Natural killer cell (primary cell): ENCODE data around the gene UTP3. TPM values are rescaled to one million over a fixed set of nuclear protein-coding genes. Genes with fewer than 3 reads are reported as not detected.
"Not testable (repeated sequence)": the region's sequence is repeated elsewhere in the genome, so short reads cannot be mapped to it uniquely, and the experiment has no call there.

Experiments used
- ATAC-seq, 3 donors: fragments of 150-1000 bp in 2 of 3; fragments of 200-7000 bp in 1 of 3; cut with Tn5 transposase; 1 replicate in 1 of 3; 2 replicates in 2 of 3; pipeline ENCODE4 v1.10.0; 2021; ENCODE audit warnings: mild to moderate bottlenecking in 2 of 3, moderate library complexity in 2 of 3
- DNase-seq, 2 donors: peaks; one replicate each; pipeline versions ENCODE4 v3.0.0 to v3.0.0-alpha.2; 2013 to 2021; ENCODE audit warnings: mixed read lengths in 1 of 2
- H3K27ac ChIP-seq: one replicate; pipeline ENCODE4 v1.5.1; 2013; ENCODE audit warnings: mild to moderate bottlenecking, low read length
- H3K27me3 ChIP-seq: one replicate; pipeline ENCODE4 v1.6.1; 2013; ENCODE audit warnings: low read length; ENCODE audit not compliant: control insufficient read depth, insufficient read depth
- H3K36me3 ChIP-seq: one replicate; pipeline ENCODE4 v1.6.1; 2013; ENCODE audit warnings: low read length; ENCODE audit not compliant: control insufficient read depth, insufficient read depth
- H3K4me1 ChIP-seq: one replicate; pipeline ENCODE4 v1.6.1; 2013; ENCODE audit warnings: low read length; ENCODE audit not compliant: control insufficient read depth, insufficient read depth
- H3K4me3 ChIP-seq: one replicate; pipeline ENCODE4 v1.5.1; 2013; ENCODE audit warnings: low read length
- H3K9me3 ChIP-seq: one replicate; pipeline ENCODE4 v1.6.1; 2013; ENCODE audit warnings: low read length; ENCODE audit not compliant: control insufficient read depth, insufficient read depth
- H3K27ac Mint-ChIP-seq, 2 donors: one replicate each; pipeline ENCODE4 v1.8.0; 2022; ENCODE audit warnings: mild to moderate bottlenecking in 2 of 2, mixed read lengths in 2 of 2, moderate library complexity in 1 of 2
- H3K27me3 Mint-ChIP-seq, 2 donors: one replicate each; pipeline ENCODE4 v1.8.0; 2022; ENCODE audit warnings: low read depth in 2 of 2, mixed read lengths in 2 of 2
- H3K36me3 Mint-ChIP-seq: one replicate; pipeline ENCODE4 v1.8.0; 2022; ENCODE audit warnings: mixed read lengths
- H3K4me1 Mint-ChIP-seq, 2 donors: one replicate each; pipeline ENCODE4 v1.8.0; 2022; ENCODE audit warnings: mixed read lengths in 2 of 2
- H3K4me3 Mint-ChIP-seq: one replicate; pipeline ENCODE4 v1.8.0; 2022; ENCODE audit warnings: mild to moderate bottlenecking, moderate library complexity, mixed read lengths
- H3K9me3 Mint-ChIP-seq, 2 donors: one replicate each; pipeline ENCODE4 v1.8.0; 2022; ENCODE audit warnings: mixed read lengths in 2 of 2
- WGBS: methylation state at CpG from one replicate; pipeline ENCODE4 v1.1.7; 2013; ENCODE audit warnings: missing lambda C conversion rate; ENCODE audit not compliant: insufficient coverage; 5-methylcytosine and 5-hydroxymethylcytosine counted together
- intact Hi-C: fragments of 100-400 bp; cut with micrococcal nuclease; formaldehyde crosslinking; loops from one replicate; pipeline ENCODE4 v1.14.2; 2022
- total RNA-seq, 4 donors: library from RNA; stranded (reverse); fragments of 120-200 nt in 1 of 4; gene quantifications; one replicate each; pipeline versions ENCODE4 v1.2.3 to v1.2.4, GENCODE V29; 2013 to 2022
- TF ChIP-seq, protein P1 (sequence below): fragments of 200-600 bp; IDR thresholded peaks from one replicate; pipeline ENCODE4 v1.8.0; 2022; ENCODE audit warnings: antibody characterized with exemption

Gene UTP3
- total RNA-seq, 3 donors from 2014 or later (not counting 1 experiment from before 2014, with no cell fraction given), result 22.3 to 23.1 (median 22.6) TPM

DNA sequence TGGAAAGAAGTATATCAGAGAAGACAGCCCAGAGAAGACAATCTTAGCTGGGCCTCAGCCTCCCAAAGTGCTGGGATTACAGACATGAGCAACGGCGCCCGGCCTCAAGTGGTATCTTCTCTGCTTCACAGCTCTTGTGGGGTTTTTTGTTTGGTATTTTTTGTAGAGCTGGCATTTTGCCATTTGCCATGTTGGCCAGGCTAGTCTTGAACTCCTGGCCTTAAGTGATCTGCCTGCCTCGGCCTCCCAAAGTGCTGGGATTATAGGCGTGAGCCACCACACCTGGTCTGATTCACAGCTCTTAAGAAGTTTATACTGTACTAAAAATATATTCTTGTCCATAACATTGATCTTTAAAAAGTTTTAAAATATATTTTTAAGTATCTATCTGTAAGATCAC is 12.4 kb downstream of the UTP3 start:
- no peaks in the 10 kb centered on the region for H3K36me3 Mint-ChIP-seq

DNA sequence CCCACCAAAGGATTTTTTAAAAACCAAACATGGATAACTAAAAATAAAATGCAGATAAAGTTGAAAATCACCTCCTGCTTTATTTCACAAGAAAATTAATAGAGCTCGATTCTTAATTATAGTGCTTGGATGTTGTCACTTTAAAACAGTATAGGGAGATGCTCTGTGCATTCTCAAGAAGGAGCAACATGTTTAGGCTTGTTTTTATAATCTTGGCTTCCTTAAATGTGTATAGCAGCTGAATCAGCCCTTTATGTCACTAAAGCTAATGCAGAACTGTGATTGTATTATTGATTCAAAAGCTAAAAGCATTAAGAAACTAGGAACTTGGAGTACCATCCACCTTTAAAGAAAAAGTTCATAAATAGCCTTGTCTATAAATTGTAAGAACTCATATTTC is 12.9 kb downstream of the UTP3 start:
- peaks cover 10% of the 10 kb centered on the region for H3K4me1 ChIP-seq
- ATAC-seq (no peak), DNase-seq (no peak)
- TF ChIP-seq, protein P1, sequence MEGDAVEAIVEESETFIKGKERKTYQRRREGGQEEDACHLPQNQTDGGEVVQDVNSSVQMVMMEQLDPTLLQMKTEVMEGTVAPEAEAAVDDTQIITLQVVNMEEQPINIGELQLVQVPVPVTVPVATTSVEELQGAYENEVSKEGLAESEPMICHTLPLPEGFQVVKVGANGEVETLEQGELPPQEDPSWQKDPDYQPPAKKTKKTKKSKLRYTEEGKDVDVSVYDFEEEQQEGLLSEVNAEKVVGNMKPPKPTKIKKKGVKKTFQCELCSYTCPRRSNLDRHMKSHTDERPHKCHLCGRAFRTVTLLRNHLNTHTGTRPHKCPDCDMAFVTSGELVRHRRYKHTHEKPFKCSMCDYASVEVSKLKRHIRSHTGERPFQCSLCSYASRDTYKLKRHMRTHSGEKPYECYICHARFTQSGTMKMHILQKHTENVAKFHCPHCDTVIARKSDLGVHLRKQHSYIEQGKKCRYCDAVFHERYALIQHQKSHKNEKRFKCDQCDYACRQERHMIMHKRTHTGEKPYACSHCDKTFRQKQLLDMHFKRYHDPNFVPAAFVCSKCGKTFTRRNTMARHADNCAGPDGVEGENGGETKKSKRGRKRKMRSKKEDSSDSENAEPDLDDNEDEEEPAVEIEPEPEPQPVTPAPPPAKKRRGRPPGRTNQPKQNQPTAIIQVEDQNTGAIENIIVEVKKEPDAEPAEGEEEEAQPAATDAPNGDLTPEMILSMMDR, result no peak
- no peak overlapping the region for H3K27ac ChIP-seq
- WGBS, result no CpG with 5 or more reads among the region's 1 CpG
- no peak overlapping the region for H3K4me3 ChIP-seq
- Mint-ChIP-seq H3K4me3 (no peak overlapping the region), H3K9me3 (no peaks in the 10 kb centered on the region), H3K27me3 (no peaks in the 10 kb centered on the region), H3K36me3 (no peaks in the 10 kb centered on the region), H3K4me1 (peaks cover 20% of the 10 kb centered on the region in 2 donors), H3K27ac (no peak overlapping the region)
- no peaks in the 10 kb centered on the region for H3K27me3 ChIP-seq
- H3K36me3 ChIP-seq, result no peaks in the 10 kb centered on the region
- intact Hi-C loops, result no loop called here
- no peaks in the 10 kb centered on the region for H3K9me3 ChIP-seq

More for the DNA sequence above, 12.4 kb downstream of the UTP3 start:
- Histone ChIP-seq H3K9me3 (no peaks in the 10 kb centered on the region), H3K27ac (no peak overlapping the region), H3K4me3 (no peak overlapping the region), H3K36me3 (no peaks in the 10 kb centered on the region), H3K27me3 (no peaks in the 10 kb centered on the region), H3K4me1 (peaks cover 4% of the 10 kb centered on the region)
- TF ChIP-seq, protein P1, result no peak
- no peak for DNase-seq
- intact Hi-C loops, result no loop called here
- Mint-ChIP-seq H3K4me1 (peaks cover 14% of the 10 kb centered on the region in 2 donors), H3K9me3 (no peaks in the 10 kb centered on the region), H3K27ac (no peak overlapping the region), H3K27me3 (no peaks in the 10 kb centered on the region), H3K4me3 (no peak overlapping the region)
- 91% methylated on average over 5 of the region's 5 CpGs for WGBS
- no peak for ATAC-seq

DNA sequence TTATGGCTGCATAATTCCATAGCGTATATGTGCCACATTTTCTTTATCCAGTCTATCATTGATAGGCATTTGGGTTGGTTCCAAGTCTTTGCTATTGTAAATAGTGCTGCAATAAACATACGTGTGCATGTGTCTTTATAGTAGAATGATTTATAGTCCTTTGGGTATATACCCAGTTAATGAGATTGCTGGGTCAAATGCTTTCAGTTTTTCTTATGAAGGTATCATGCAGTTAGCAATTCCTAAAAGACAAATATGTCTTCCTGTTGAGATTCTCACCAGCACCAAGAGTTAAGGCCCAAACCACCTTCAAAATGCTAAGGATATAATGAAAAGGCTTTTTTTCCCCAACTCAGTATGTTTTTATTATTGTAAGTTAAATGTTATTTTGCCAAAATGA is 14.3 kb downstream of the UTP3 start:
- ATAC-seq, H3K27ac ChIP-seq, H3K27me3 Mint-ChIP-seq, H3K4me3 Mint-ChIP-seq, H3K9me3 ChIP-seq, DNase-seq, H3K27me3 ChIP-seq, H3K27ac Mint-ChIP-seq, H3K36me3 Mint-ChIP-seq, H3K36me3 ChIP-seq, H3K9me3 Mint-ChIP-seq, intact Hi-C loops, H3K4me3 ChIP-seq: not testable (repeated sequence)
- H3K4me1 Mint-ChIP-seq, result peaks cover 23 to 24% of the 10 kb centered on the region in 2 donors
- 100% methylated on average over 1 of the region's 2 CpGs for WGBS
- peaks cover 15% of the 10 kb centered on the region for H3K4me1 ChIP-seq

DNA sequence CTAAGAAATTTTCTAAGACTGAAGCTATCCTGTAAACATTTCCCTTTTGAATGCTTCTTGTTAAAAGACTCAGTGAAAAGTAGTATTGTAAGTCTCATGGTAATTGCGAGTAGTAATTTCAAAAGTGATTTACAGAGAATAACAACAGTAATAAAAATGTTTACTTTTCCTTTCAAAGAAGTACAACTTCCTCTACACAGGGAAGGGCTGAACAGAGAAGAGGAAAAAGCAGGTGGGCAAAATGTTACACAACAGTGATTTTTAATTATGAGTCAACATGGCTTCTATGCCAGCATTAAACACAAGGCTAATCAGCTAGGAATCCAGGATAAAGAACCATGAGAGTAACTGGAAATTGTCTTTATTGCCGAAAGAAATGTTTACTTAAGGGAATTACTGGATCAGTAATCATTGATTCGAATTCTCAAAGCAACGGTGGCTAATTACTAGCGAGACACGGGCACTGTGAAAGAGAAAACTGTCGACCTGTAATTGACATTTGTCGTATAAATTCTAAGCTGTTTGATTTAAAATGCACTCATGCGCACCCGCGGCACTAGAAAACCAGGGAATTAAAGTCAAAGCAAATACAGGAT is 15.4 kb downstream of the UTP3 start:
- no peaks in the 10 kb centered on the region for H3K36me3 Mint-ChIP-seq
- H3K27me3 ChIP-seq, result no peaks in the 10 kb centered on the region
- peaks cover 23 to 24% of the 10 kb centered on the region in 2 donors for H3K4me1 Mint-ChIP-seq
- H3K4me1 ChIP-seq, result peaks cover 15% of the 10 kb centered on the region
- H3K27me3 Mint-ChIP-seq, result no peaks in the 10 kb centered on the region
- no peak for DNase-seq
- TF ChIP-seq, protein P1, result no peak
- H3K27ac ChIP-seq, result peak overlapping the region; percentile 85
- peak overlapping the region; percentile 71 to 92 for H3K27ac Mint-ChIP-seq
- peak overlapping the region; percentile 87 for H3K4me3 Mint-ChIP-seq
- no peaks in the 10 kb centered on the region for H3K36me3 ChIP-seq
- H3K9me3 ChIP-seq, result no peaks in the 10 kb centered on the region
- H3K4me3 ChIP-seq, result peak overlapping the region; percentile 67
- WGBS, result 3% methylated on average over 10 of the region's 11 CpGs
- H3K9me3 Mint-ChIP-seq, result no peaks in the 10 kb centered on the region
- ATAC-seq, result no peak
- intact Hi-C loops, result no loop called here
